8988T (cell line): ENCODE measurements around the gene G6PC3.
"Not testable (repeated sequence)": the region's sequence is repeated elsewhere in the genome, so short reads cannot be mapped to it uniquely, and the experiment has no call there.

Source experiments
- DNase-seq: peaks from one replicate; pipeline ENCODE4 v3.0.0; 2011

Gene G6PC3

GRCh38 chr17:44109312-44109630, 38.7 kb downstream of the G6PC3 start:
- no peak for DNase-seq

- DNase-seq = no peak
Measured at GRCh38 chr17:44110011-44110686, 39.6 kb downstream of the G6PC3 start.

GRCh38 chr17:44110823-44111633, 40.5 kb downstream of the G6PC3 start:
- peak; percentile 76 for DNase-seq

GRCh38 chr17:44111777-44112176, 41.2 kb downstream of the G6PC3 start:
- DNase-seq = no peak

GRCh38 chr17:44112284-44113280, 42.0 kb downstream of the G6PC3 start:
- no peak for DNase-seq

GRCh38 chr17:44113382-44113781, 42.8 kb downstream of the G6PC3 start:
- no peak for DNase-seq

GRCh38 chr17:44113868-44114840, 43.6 kb downstream of the G6PC3 start:
- no peak for DNase-seq

GRCh38 chr17:44115585-44116415, 45.3 kb downstream of the G6PC3 start:
- DNase-seq = no peak

GRCh38 chr17:44117351-44117750, 46.8 kb downstream of the G6PC3 start:
- no peak for DNase-seq

GRCh38 chr17:44118427-44119050, 48.0 kb downstream of the G6PC3 start:
- DNase-seq = no peak

GRCh38 chr17:44119062-44119461, 48.5 kb downstream of the G6PC3 start:
- DNase-seq = no peak

GRCh38 chr17:44119798-44120197, 49.3 kb downstream of the G6PC3 start:
- DNase-seq = no peak

GRCh38 chr17:44120281-44120680, 49.7 kb downstream of the G6PC3 start:
- DNase-seq = not testable (repeated sequence)

- no peak for DNase-seq
Measured at GRCh38 chr17:44120851-44121605, 50.5 kb downstream of the G6PC3 start.

- no peak for DNase-seq
Measured at GRCh38 chr17:44121997-44122815, 51.7 kb downstream of the G6PC3 start.

- no peak for DNase-seq
Measured at GRCh38 chr17:44122816-44123355, 52.4 kb downstream of the G6PC3 start.

- peak; percentile 72 for DNase-seq
Measured at GRCh38 chr17:44123356-44124117, 53.0 kb downstream of the G6PC3 start, which contains the start of gene HDAC5. Gene HDAC5, minus strand, starts transcription at chr17:44123641. Its CDS starts 6,126 bp downstream, at chr17:44117515.

GRCh38 chr17:44124118-44124438, 53.5 kb downstream of the G6PC3 start:
- DNase-seq = no peak
